ENCODE measurements around the gene GINS2. TPM values are rescaled to one million over a fixed set of nuclear protein-coding genes. Genes with fewer than 3 reads are reported as not detected.

GINS2 gene
- total RNA-seq, 1 experiment from 2014 or later = 25.2 TPM

DNA sequence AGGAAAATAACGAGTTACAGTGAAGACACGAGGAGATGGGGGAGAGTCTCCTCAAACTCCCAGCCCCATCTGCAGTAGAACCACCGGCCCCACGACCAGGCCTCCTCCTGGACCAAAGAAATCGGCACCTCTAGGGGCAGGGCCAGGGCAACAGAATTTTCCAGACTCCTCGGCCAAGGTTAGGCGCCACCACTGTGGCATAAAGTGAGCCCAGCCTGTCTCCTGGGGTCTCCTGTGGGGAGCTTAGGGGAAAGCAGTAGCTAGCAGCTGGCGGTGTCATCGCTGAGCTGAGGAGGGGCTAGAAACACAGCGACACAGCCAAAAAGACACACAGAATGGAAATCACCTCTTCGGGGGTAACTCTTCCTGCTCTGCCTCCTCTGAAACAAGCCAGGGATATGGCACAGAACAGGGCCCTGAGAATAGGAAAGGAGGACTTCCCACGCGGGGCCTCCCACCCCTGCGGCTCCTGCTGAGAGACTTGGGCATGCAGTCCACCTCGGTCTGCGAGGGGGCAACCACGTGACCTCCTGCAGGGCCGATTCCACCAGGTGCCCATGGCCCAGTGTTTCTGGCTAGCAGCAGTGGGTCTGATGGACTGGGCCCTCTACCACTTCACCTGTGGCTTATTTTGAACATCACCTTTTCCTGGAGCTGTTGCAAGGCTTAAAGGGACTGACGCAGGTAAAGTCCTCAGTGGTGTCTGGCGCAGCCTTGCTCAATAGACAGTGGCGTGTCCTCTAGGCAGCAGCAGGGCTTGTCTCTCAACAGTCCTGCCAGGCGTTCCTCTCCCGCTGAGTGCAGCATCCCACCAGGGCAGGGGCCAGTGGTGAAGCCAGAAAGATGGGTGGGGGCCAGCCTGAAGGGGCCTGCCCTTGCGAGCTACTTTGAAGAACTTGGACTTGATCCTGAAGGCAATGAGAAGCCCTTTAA, 6.7 kb upstream of the GINS2 start:
- intact Hi-C loops (cut with micrococcal nuclease; ENCODE audit: unreplicated experiment) = no loop called here
- no peak overlapping the region for H3K27ac Mint-ChIP-seq (ENCODE audit: unreplicated experiment)
- BruUV-seq (replicated peaks) = no TSS peak
- TF ChIP-seq CTCF (IDR thresholded peaks at IDR 0.05; ENCODE audit: unreplicated experiment) = no peak
- peaks cover 55% of the 10 kb centered on the region for H3K27me3 Mint-ChIP-seq (ENCODE audit: unreplicated experiment)
- no peaks in the 10 kb centered on the region for H3K4me1 Mint-ChIP-seq (ENCODE audit: low read depth, unreplicated experiment)
- no peak overlapping the region for H3K4me3 Mint-ChIP-seq (ENCODE audit: low read depth, unreplicated experiment)
- CTCF ChIA-PET = no interaction called here
- no peaks in the 10 kb centered on the region for H3K36me3 Mint-ChIP-seq (ENCODE audit: insufficient read depth, unreplicated experiment)
- no peaks in the 10 kb centered on the region for H3K9me3 Mint-ChIP-seq (ENCODE audit: low read depth, unreplicated experiment)
- no peak for DNase-seq

GRCh38 chr16:85690469-85691064, 1.8 kb upstream of the GINS2 start:
- Mint-ChIP-seq H3K4me3 (ENCODE audit: low read depth, unreplicated experiment) (no peak overlapping the region), H3K9me3 (ENCODE audit: low read depth, unreplicated experiment) (no peaks in the 10 kb centered on the region), H3K27ac (ENCODE audit: unreplicated experiment) (no peak overlapping the region), H3K36me3 (ENCODE audit: insufficient read depth, unreplicated experiment) (peaks cover 15% of the 10 kb centered on the region), H3K27me3 (ENCODE audit: unreplicated experiment) (peaks cover 35% of the 10 kb centered on the region), H3K4me1 (ENCODE audit: low read depth, unreplicated experiment) (no peaks in the 10 kb centered on the region)
- BruUV-seq (replicated peaks) = no TSS peak
- intact Hi-C loops (cut with micrococcal nuclease; ENCODE audit: unreplicated experiment) = no loop called here
- CTCF ChIA-PET = no interaction called here
- no peak for TF ChIP-seq CTCF (IDR thresholded peaks at IDR 0.05; ENCODE audit: unreplicated experiment)
- no peak for DNase-seq

DNA sequence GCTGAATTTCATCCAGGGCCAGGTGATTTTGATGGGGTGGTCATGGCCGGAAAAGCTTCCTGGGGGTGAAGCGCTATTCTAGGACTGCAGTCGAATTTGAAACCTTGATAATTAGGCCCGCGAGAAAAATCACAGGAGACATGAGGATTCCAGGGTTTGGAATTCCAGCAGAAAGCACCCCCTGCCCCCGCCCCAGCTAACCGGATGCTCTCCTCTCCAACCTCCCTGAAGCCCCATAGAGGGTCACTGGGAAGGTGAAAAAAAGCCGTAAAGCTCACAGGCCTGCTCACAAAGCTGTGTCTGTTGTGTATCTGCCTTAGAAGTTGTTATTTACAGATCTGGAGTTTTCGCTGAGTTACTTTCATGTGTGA, 1.2 kb upstream of the GINS2 start:
- Mint-ChIP-seq H3K4me3 (ENCODE audit: low read depth, unreplicated experiment) (peak overlapping the region; percentile 65), H3K27me3 (ENCODE audit: unreplicated experiment) (peaks cover 35% of the 10 kb centered on the region), H3K36me3 (ENCODE audit: insufficient read depth, unreplicated experiment) (peaks cover 15% of the 10 kb centered on the region), H3K4me1 (ENCODE audit: low read depth, unreplicated experiment) (no peaks in the 10 kb centered on the region), H3K27ac (ENCODE audit: unreplicated experiment) (no peak overlapping the region), H3K9me3 (ENCODE audit: low read depth, unreplicated experiment) (no peaks in the 10 kb centered on the region)
- CTCF ChIA-PET = interaction anchor here (0.8 kb wide), 1 partner anchor 75 kb away, joined by 3 read pairs; no protein-coding TSS in a partner anchor
- no peak for TF ChIP-seq CTCF (IDR thresholded peaks at IDR 0.05; ENCODE audit: unreplicated experiment)
- no TSS peak for BruUV-seq (replicated peaks)
- DNase-seq = no peak
- intact Hi-C loops (cut with micrococcal nuclease; ENCODE audit: unreplicated experiment) = no loop called here

DNA sequence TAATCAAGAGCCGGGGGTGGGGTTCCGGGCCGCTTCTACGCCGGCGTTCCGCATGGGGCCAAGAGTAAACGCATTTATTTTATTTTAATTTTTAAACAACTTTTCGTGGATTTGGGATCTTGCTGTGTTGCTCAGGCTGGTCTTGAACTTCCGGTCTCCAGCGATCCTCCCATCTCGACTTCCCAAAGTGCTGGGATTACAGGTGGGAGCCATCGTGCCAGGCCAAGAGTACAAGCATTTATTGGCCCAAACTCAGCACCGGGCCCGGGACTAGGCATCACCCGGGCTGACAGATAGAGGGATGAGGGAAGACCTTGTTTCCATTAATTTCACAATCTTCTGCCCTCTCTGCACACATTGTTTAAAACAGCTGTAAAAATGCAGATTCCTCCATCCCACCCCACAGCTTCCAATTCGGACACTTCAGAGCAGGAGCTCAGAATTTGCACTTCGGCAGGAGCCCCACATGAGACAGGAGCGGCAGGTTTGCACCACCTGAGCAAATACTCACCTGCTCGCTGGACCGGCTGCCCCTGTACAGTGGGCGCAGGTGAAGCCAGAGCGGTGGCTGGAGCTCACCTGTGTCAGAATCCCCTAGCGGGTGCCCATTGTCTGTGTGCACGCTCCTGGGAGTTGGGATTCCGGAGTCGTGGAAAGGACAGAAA, 663 bp upstream of the GINS2 start:
- CTCF ChIA-PET = interaction anchor here (0.8 kb wide), 1 partner anchor 74 kb away, joined by 3 read pairs; no protein-coding TSS in a partner anchor

More for the DNA sequence above, 663 bp upstream of the GINS2 start:
- no TSS peak for BruUV-seq (replicated peaks)
- Mint-ChIP-seq H3K4me3 (ENCODE audit: low read depth, unreplicated experiment) (peak overlapping the region; percentile 65), H3K27ac (ENCODE audit: unreplicated experiment) (no peak overlapping the region), H3K36me3 (ENCODE audit: insufficient read depth, unreplicated experiment) (peaks cover 15% of the 10 kb centered on the region), H3K4me1 (ENCODE audit: low read depth, unreplicated experiment) (no peaks in the 10 kb centered on the region), H3K9me3 (ENCODE audit: low read depth, unreplicated experiment) (no peaks in the 10 kb centered on the region), H3K27me3 (ENCODE audit: unreplicated experiment) (peaks cover 35% of the 10 kb centered on the region)
- peak; percentile 25 for DNase-seq
- intact Hi-C loops (cut with micrococcal nuclease; ENCODE audit: unreplicated experiment) = no loop called here
- no peak for TF ChIP-seq CTCF (IDR thresholded peaks at IDR 0.05; ENCODE audit: unreplicated experiment)

Measured in Calu3 (cell line).